GM12801 (cell line): ENCODE measurements around the gene ITGB8.

Experiments used
- CTCF ChIP-seq: IDR thresholded peaks from one replicate; pipeline ENCODE4 v1.5.1; 2011; ENCODE audit warnings: control low read depth; ENCODE audit not compliant: insufficient read length; ENCODE audit errors: extremely low read depth

Gene ITGB8

DNA sequence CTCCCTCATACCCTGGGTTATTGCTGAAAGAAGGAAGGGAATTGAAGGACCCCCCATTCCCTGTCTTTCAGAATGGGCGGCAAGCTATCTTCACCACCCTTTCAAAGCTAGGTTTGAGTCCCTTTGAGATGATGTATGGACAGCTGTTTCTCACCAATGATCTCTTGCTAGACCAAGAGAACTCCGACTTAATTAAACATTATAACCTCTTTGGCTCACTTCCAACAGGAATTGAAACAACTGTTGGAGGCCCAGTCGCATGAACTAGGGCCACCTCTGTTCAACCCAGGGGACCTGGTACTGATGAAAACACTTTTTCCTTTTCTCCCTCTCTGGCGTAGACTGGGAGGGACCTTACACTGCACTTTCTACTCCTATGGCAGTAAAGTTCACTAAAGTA is 110.6 kb downstream of the ITGB8 start:
- no peak for TF ChIP-seq CTCF

DNA sequence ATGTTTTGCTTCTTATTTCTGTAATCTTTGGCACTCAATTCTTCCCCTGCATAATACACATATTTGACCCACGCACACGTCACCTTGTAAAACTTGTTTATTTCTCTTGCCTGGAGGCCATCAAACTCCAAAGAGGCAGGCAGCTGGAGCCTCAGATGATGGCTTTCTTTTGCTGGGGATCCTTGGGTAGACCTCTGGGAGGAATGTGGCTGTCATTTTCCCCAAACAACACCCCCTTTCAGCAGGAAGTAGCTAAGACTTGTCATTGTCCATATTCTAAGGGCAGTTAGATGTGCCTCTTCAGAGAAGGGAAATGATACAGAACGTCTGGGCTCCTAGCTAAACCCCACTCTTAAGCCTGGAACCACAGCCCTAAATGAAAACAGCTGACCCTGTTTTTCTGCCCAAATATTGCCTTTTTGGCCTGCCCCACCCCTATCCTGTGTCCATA is 111.3 kb downstream of the ITGB8 start:
- TF ChIP-seq CTCF, result no peak

GRCh38 chr7:20442951-20443350 is 112.3 kb downstream of the ITGB8 start:
- TF ChIP-seq CTCF, result no peak

DNA sequence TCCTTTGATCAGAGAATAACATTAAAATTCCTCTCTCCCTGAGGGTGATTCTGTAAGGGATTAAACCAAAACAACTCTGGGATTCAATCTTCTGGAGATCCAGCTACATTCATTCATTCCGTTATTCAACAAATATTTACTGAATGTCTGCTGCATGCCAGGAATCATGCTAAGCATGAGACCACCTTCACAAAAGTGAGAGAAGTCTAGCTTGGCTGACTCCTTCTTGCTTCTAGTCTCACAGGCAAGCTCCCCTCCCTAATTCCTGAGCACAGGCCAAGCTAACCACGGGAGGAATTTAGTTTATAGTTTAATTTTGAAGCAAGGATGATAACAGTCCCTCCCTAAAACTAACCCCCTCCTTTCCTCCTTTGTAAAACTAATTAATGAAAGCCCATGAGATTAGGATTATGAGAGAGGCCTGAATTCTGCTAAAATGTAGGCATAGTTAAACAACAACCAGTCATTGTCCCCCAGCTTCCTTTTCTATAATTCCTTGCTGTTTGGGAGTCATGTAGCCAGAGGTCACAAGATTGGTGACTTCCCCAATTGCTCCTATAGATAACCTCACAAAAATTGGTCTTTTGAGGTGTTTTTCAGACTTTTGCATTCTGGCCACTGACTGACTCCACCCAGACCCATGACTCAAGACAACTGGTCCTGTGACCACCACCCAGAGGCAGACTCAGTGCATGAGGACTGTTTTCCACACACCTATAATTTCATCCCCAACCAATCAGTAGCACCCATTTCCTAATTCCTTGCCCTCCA is 113.5 kb downstream of the ITGB8 start:
- TF ChIP-seq CTCF, result no peak

DNA sequence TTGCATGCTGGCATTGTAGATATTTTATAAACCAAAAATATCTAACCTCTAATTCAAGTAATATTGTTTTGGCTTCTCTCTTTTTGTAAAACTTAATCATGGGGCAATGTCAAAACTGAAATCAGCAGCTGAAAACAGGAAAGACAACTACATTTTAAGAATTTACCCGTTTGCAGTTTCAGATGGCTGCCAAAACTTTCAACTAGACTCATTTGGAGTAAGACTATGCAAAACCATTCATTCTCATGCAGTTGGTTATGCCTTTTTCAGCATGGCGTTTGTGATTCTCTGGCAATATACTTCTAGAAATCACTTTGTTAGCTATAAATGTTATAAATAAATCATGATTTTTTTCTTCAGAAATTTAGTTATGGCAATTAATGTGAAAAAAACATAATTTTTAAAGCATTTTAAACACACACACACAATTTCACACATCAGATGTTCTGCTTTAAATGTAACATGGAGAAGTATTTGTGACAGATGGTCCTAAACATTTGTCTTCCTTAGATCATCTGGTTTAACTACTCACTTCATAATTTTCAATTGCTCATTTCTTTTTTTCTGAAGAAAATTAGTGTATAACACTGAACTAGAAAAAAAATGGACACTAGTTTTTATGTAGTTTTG is 116.4 kb downstream of the ITGB8 start:
- TF ChIP-seq CTCF, result no peak

GRCh38 chr7:20449176-20449575 is 118.5 kb downstream of the ITGB8 start:
- TF ChIP-seq CTCF, result no peak

- TF ChIP-seq CTCF, result no peak
Observed at GRCh38 chr7:20450536-20450935, 119.8 kb downstream of the ITGB8 start.
